HepG2 (cell line): ENCODE results near the gene POLR3H. TPM values are rescaled to one million over a fixed set of nuclear protein-coding genes. Genes with fewer than 3 reads are reported as not detected.

Experiments
- ATAC-seq: fragments of 200-7000 bp; cut with Tn5 transposase; 3 replicates; pipeline ENCODE4 v1.9.1; 2020; ENCODE audit warnings: mild to moderate bottlenecking, moderate library complexity
- BruUV-seq: library from RNA; stranded (reverse); fragments of 400-500 nt; replicated peaks from 2 replicates; lab custom pipeline; 2021; lab: Mats Ljungman, UMichigan
- CTCF ChIA-PET: fragments of 300-600 bp; formaldehyde crosslinking; extraction: SDS; loops from one replicate; lab custom pipeline; 2021; ENCODE audit warnings: low total read pairs, inconsistent platforms, low intra/inter-chr PET ratio; lab: Yijun Ruan, JAX
- POLR2A ChIA-PET: fragments of 350-600 bp; sonication (Branson Sonifier 250); formaldehyde crosslinking; loops from one replicate; lab custom pipeline; 2020; ENCODE audit warnings: antibody characterized with exemption, inconsistent platforms; lab: Yijun Ruan, JAX
- DNase-seq: peaks from one replicate; pipeline ENCODE4 v3.0.0-alpha.2; 2015; ENCODE audit warnings: low spot score
- FAIRE-seq: peaks from 3 replicates; lab custom pipeline; 2011; peaks lifted over from hg19 to GRCh38; lab: Jason Lieb, UNC
- H2AFZ ChIP-seq: one replicate; pipeline ENCODE4 v1.6.1; 2011; ENCODE audit warnings: low read length, inconsistent platforms
- H3K27ac ChIP-seq: fragments of 300-600 bp; 3 replicates; pipeline ENCODE4 v1.8.0; 2011; ENCODE audit warnings: mixed run types, mild to moderate bottlenecking, mixed read lengths, low read length, inconsistent platforms; ENCODE audit not compliant: insufficient read depth; ENCODE audit errors: extremely low read length
- H3K27me3 ChIP-seq, 2 experiments: fragments of 200-600 bp in 1 of 2; 2 replicates in 1 of 2; 3 replicates in 1 of 2; pipeline versions ENCODE4 v1.6.0 to v1.8.0; 2011; ENCODE audit warnings: low read length in 2 of 2, mild to moderate bottlenecking in 2 of 2, moderate library complexity in 2 of 2, inconsistent platforms in 1 of 2; ENCODE audit not compliant: insufficient read depth in 2 of 2, control insufficient read depth in 1 of 2
- H3K36me3 ChIP-seq, 2 experiments: fragments of 200-600 bp in 1 of 2; replicated peaks in 1 of 2; 2 replicates in 1 of 2; 3 replicates in 1 of 2; pipeline versions ENCODE4 v1.5.1 to v1.8.0; 2011; ENCODE audit warnings: low read length in 2 of 2, inconsistent platforms in 1 of 2; ENCODE audit not compliant: insufficient read depth in 2 of 2, control insufficient read depth in 1 of 2
- H3K4me1 ChIP-seq: 2 replicates; pipeline ENCODE4 v1.5.1; 2012; ENCODE audit warnings: low read length, inconsistent platforms; ENCODE audit not compliant: insufficient read depth
- H3K4me2 ChIP-seq: 2 replicates; pipeline ENCODE4 v1.6.0; 2011; ENCODE audit warnings: low read depth, low read length, inconsistent platforms
- H3K4me3 ChIP-seq, 3 experiments: fragments of 200-600 bp in 1 of 3; sonication (generic), shearing (Covaris generic) in 1 of 3; replicated peaks in 1 of 3; 2 replicates each; pipeline ENCODE4 v1.5.1; 2011 to 2016; ENCODE audit warnings: low read length in 3 of 3, inconsistent platforms in 2 of 3, low read depth in 2 of 3, mild to moderate bottlenecking in 2 of 3, control low read depth in 1 of 3, mixed read lengths in 1 of 3; ENCODE audit not compliant: insufficient read depth in 1 of 3
- H3K79me2 ChIP-seq: one replicate; pipeline ENCODE4 v1.6.1; 2011; ENCODE audit warnings: low read length, inconsistent platforms; ENCODE audit not compliant: insufficient read depth
- H3K9ac ChIP-seq: 2 replicates; pipeline ENCODE4 v1.6.0; 2011; ENCODE audit warnings: mild to moderate bottlenecking, low read depth, low read length, inconsistent platforms; ENCODE audit not compliant: insufficient read depth
- H3K9me3 ChIP-seq: 2 replicates; pipeline ENCODE4 v1.5.1; 2012; ENCODE audit warnings: mild to moderate bottlenecking, low read length
- H4K20me1 ChIP-seq: 2 replicates; pipeline ENCODE4 v1.6.0; 2011; ENCODE audit warnings: inconsistent platforms, mild to moderate bottlenecking, low read length, moderate library complexity; ENCODE audit not compliant: insufficient read depth
- HNF4G ChIP-seq, 2 experiments: sonication (generic) in 1 of 2; formaldehyde crosslinking in 1 of 2; IDR thresholded peaks; 2 replicates each; pipeline versions ENCODE4 v1.4.0 to v1.6.1; 2011 to 2020; ENCODE audit warnings: borderline replicate concordance in 2 of 2, low read depth in 2 of 2, mild to moderate bottlenecking in 2 of 2, low read length in 1 of 2, missing genetic modification reagents in 1 of 2, moderate library complexity in 1 of 2
- NCOR1 ChIP-seq: fragments of 200-600 bp; sonication (generic); IDR thresholded peaks from 2 replicates; pipeline ENCODE4 v1.7.0; 2017; ENCODE audit warnings: antibody characterized with exemption, low read length, borderline replicate concordance
- RBAK ChIP-seq: sonication (generic); formaldehyde crosslinking; IDR thresholded peaks from 2 replicates; pipeline ENCODE4 v1.5.1; 2020; ENCODE audit warnings: mild to moderate bottlenecking, missing genetic modification reagents
- SCMH1 ChIP-seq: sonication (generic); formaldehyde crosslinking; IDR thresholded peaks from 2 replicates; pipeline ENCODE4 v1.9.0; 2021; ENCODE audit warnings: missing genetic modification reagents, mild to moderate bottlenecking, borderline replicate concordance
- ZNF256 ChIP-seq: sonication (generic); formaldehyde crosslinking; conservative IDR thresholded peaks from 2 replicates; pipeline ENCODE4 v1.4.0; 2020; ENCODE audit warnings: missing genetic modification reagents
- ZNF282 ChIP-seq: fragments of 450-650 bp; IDR thresholded peaks from 2 replicates; pipeline ENCODE4 v1.6.1; 2018; ENCODE audit not compliant: partially characterized antibody
- ZNF33B ChIP-seq: sonication (generic); formaldehyde crosslinking; IDR thresholded peaks from 2 replicates; pipeline ENCODE4 v1.5.1; 2020; ENCODE audit warnings: mild to moderate bottlenecking, missing genetic modification reagents
- ZNF468 ChIP-seq: sonication (generic); formaldehyde crosslinking; IDR thresholded peaks from 2 replicates; pipeline ENCODE4 v1.8.0; 2022; ENCODE audit warnings: mild to moderate bottlenecking, moderate library complexity, missing genetic modification reagents
- ZNF879 ChIP-seq: sonication (generic); formaldehyde crosslinking; IDR thresholded peaks from 2 replicates; pipeline ENCODE4 v1.8.1; 2023; ENCODE audit warnings: missing genetic modification reagents
- WGBS: methylation state at CpG from one replicate; pipeline ENCODE4 v1.1.6; 2017; ENCODE audit warnings: low lambda C conversion rate; 5-methylcytosine and 5-hydroxymethylcytosine counted together
- in situ Hi-C: cut with HindIII; loops from 2 replicates; pipeline ENCODE4 v1.10.0; 2017; ENCODE audit warnings: low pct_unique_long_range_greater_than_20kb; ENCODE audit not compliant: extremely low pct_ligation_motif_present
- intact Hi-C: fragments of 100-400 bp; cut with micrococcal nuclease; formaldehyde crosslinking; loops from one replicate; pipeline ENCODE4 v1.10.0; 2022; ENCODE audit not compliant: unreplicated experiment
- polyA plus RNA-seq, 8 experiments: library from polyadenylated mRNA; depleted of rRNA in 3 of 8; stranded (reverse) in 7 of 8; unstranded in 1 of 8; fragments of >200 nt; fragmentation: Illumina TruSeq in 4 of 8; extraction: Trizol in 4 of 8; gene quantifications; 2 replicates each; pipeline versions ENCODE4 v1.2.1 to v1.2.3, GENCODE V29; 2011 to 2016; ENCODE audit warnings: low read depth in 4 of 8, missing spikeins in 1 of 8, mixed read lengths in 1 of 8; ENCODE audit not compliant: insufficient read depth in 1 of 8
- total RNA-seq, 5 experiments: library from RNA; depleted of rRNA; stranded (reverse); fragments of >200 nt; fragmentation: Illumina TruSeq; extraction: Trizol; gene quantifications; 2 replicates each; pipeline ENCODE4 v1.2.3, GENCODE V29; 2016; ENCODE audit warnings: low read depth in 1 of 5
- TF ChIP-seq, protein P1 (sequence below): sonication (generic); formaldehyde crosslinking; conservative IDR thresholded peaks from 2 replicates; pipeline ENCODE4 v1.5.0; 2020; ENCODE audit warnings: missing genetic modification reagents

The POLR3H gene
- total and polyA plus RNA-seq, 2 of the 13 experiments (the other 11 are each of a cell fraction or from before 2014, with no cell fraction given): 10.3 to 28.6 TPM

DNA sequence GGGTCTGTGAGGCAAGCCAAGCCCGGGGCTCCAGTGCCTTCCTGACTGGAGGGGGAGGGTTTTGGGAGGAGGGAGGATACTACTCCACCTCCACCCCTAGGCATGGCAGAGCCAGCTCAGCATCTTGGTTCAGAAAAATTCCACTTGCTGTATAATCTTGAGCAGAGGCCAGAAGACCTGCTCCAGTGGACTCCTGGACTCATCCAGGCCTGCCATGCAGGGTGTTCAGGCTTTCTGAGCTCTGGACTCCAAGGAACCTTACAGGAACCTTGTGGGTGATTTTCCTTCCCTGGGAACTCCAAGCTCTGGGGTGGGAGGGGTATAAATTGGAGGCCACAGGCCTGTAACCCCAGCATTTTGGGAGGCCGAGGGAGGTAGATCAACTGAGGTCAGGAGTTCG lies 26.0 kb upstream of the POLR3H start:
- FAIRE-seq (no peak), ATAC-seq (no peak)
- peaks cover 10% of the 10 kb centered on the region for H3K4me1 ChIP-seq
- H3K27me3 ChIP-seq: no peaks in the 10 kb centered on the region; a peak in 1 of 5 replicates
- no peaks in the 10 kb centered on the region for H3K36me3 ChIP-seq
- 0% methylated on average over 3 of the region's 3 CpGs for WGBS
- no peak overlapping the region for H3K9ac ChIP-seq
- in situ Hi-C loops: no loop called here
- no peak for TF ChIP-seq NCOR1
- no peak for TF ChIP-seq ZNF879 (CRISPR knock-in tag)
- TF ChIP-seq, all 625 proteins: peak for 0
- Histone ChIP-seq H2AFZ (no peak overlapping the region), H4K20me1 (no peaks in the 10 kb centered on the region), H3K4me3 (no peak overlapping the region), H3K9me3 (no peaks in the 10 kb centered on the region), H3K4me2 (no peak overlapping the region), H3K27ac (no peak overlapping the region), H3K79me2 (no peaks in the 10 kb centered on the region)
- intact Hi-C loops: no loop called here
- ChIA-PET CTCF (no interaction called here), POLR2A (no interaction called here)
- BruUV-seq: no TSS peak
- DNase-seq: no peak

DNA sequence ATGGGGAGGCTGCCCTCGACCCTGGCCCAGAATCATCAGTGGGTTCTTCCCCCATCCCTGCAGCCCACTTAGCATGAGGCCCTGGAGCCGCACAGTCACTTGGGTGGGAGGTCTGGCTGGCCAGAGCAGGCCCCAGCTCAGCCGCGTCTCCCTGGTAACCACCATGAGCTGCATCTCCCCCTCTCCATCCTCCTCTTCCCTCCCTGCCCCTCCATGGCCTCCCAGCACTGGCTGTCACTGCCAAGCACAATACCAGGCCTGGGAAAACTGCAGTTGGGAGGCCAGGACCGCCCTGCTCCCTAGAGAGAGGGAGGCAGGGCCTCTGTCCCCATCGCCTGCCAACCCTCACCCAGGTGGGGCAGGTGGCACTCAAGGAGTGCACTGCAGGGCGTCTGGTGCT lies 24.5 kb upstream of the POLR3H start:
- no peaks in the 10 kb centered on the region; a peak in 1 of 5 replicates for H3K27me3 ChIP-seq
- no peak overlapping the region for H3K4me3 ChIP-seq
- H3K9me3 ChIP-seq: no peaks in the 10 kb centered on the region
- peaks cover 19% of the 10 kb centered on the region for H3K4me1 ChIP-seq
- CTCF ChIA-PET: no interaction called here
- no peak overlapping the region for H3K4me2 ChIP-seq
- no peaks in the 10 kb centered on the region for H3K79me2 ChIP-seq
- intact Hi-C loops: no loop called here
- 35% methylated on average over 7 of the region's 7 CpGs for WGBS
- ATAC-seq: no peak
- H3K36me3 ChIP-seq: no peaks in the 10 kb centered on the region
- TF ChIP-seq ZNF468 (CRISPR knock-in tag): no peak
- no peak for TF ChIP-seq RBAK (CRISPR knock-in tag)
- TF ChIP-seq ZNF33B: no peak
- no peak for TF ChIP-seq SCMH1 (CRISPR knock-in tag)
- TF ChIP-seq HNF4G (IDR thresholded peaks at IDR 0.05; ENCODE audit: borderline replicate concordance, low read depth, low read length): no peak
- TF ChIP-seq HNF4G (CRISPR knock-in tag; IDR thresholded peaks at IDR 0.05; ENCODE audit: borderline replicate concordance, low read depth): no peak
- no peak for TF ChIP-seq ZNF282
- TF ChIP-seq ZNF256: no peak
- TF ChIP-seq, protein P1, sequence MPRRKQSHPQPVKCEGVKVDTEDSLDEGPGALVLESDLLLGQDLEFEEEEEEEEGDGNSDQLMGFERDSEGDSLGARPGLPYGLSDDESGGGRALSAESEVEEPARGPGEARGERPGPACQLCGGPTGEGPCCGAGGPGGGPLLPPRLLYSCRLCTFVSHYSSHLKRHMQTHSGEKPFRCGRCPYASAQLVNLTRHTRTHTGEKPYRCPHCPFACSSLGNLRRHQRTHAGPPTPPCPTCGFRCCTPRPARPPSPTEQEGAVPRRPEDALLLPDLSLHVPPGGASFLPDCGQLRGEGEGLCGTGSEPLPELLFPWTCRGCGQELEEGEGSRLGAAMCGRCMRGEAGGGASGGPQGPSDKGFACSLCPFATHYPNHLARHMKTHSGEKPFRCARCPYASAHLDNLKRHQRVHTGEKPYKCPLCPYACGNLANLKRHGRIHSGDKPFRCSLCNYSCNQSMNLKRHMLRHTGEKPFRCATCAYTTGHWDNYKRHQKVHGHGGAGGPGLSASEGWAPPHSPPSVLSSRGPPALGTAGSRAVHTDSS (CRISPR knock-in tag): no peak
- TF ChIP-seq, all 625 proteins: peak for 0
- in situ Hi-C loops: no loop called here
- FAIRE-seq: no peak
- no peak for DNase-seq
- no TSS peak for BruUV-seq
- POLR2A ChIA-PET: interaction anchor here (0.6 to 1.4 kb wide), 4 partner anchors 10 to 53 kb away, joined by 3 to 4 read pairs (median 4); partner anchors contain the start of genes DESI1 and XRCC6
- H4K20me1 ChIP-seq: no peaks in the 10 kb centered on the region
- H3K27ac ChIP-seq: no peak overlapping the region
- H2AFZ ChIP-seq: no peak overlapping the region
- H3K9ac ChIP-seq: no peak overlapping the region
